Astrocyte (in vitro differentiated cells and primary cell): ENCODE data around the gene HSPG2. TPM values are rescaled to one million over a fixed set of nuclear protein-coding genes. Genes with fewer than 3 reads are reported as not detected.
A peak's percentile ranks its signal among the peaks of the same experiment; 100 is the strongest.

ENCODE experiments used
- DNase-seq: peaks from one replicate; pipeline ENCODE4 v3.0.0-alpha.2; 2010; ENCODE audit warnings: low read depth
- FAIRE-seq: peaks from 2 replicates; lab custom pipeline; 2011; peaks lifted over from hg19 to GRCh38; lab: Jason Lieb, UNC
- H2AFZ ChIP-seq: 2 replicates; pipeline ENCODE4 v1.6.0; 2012; ENCODE audit warnings: low read depth, low read length, inconsistent platforms
- H3K27ac ChIP-seq: 2 replicates; pipeline ENCODE4 v1.5.1; 2011; ENCODE audit warnings: low read depth, low read length, inconsistent platforms
- H3K27me3 ChIP-seq: 2 replicates; pipeline ENCODE4 v1.6.0; 2011; ENCODE audit warnings: low read length, inconsistent platforms; ENCODE audit not compliant: insufficient read depth
- H3K36me3 ChIP-seq: 2 replicates; pipeline ENCODE4 v1.5.1; 2011; ENCODE audit warnings: low read length, inconsistent platforms; ENCODE audit not compliant: insufficient read depth
- H3K4me1 ChIP-seq: 2 replicates; pipeline ENCODE4 v1.5.1; 2011; ENCODE audit warnings: low read length, inconsistent platforms; ENCODE audit not compliant: insufficient read depth
- H3K4me2 ChIP-seq: 2 replicates; pipeline ENCODE4 v1.6.0; 2012; ENCODE audit warnings: low read length, inconsistent platforms
- H3K4me3 ChIP-seq: 2 replicates; pipeline ENCODE4 v1.5.1; 2011; ENCODE audit warnings: low read depth, mild to moderate bottlenecking, low read length, inconsistent platforms; ENCODE audit not compliant: insufficient read depth
- H3K79me2 ChIP-seq: 2 replicates; pipeline ENCODE4 v1.6.0; 2012; ENCODE audit warnings: mild to moderate bottlenecking, low read length, inconsistent platforms; ENCODE audit not compliant: insufficient read depth
- H3K9ac ChIP-seq: 2 replicates; pipeline ENCODE4 v1.6.0; 2012; ENCODE audit warnings: mild to moderate bottlenecking, low read length, inconsistent platforms
- H3K9me3 ChIP-seq: 2 replicates; pipeline ENCODE4 v1.5.1; 2012; ENCODE audit warnings: low read depth, mild to moderate bottlenecking, low read length, inconsistent platforms; ENCODE audit not compliant: insufficient read depth
- H4K20me1 ChIP-seq: 2 replicates; pipeline ENCODE4 v1.6.0; 2012; ENCODE audit warnings: low read length, inconsistent platforms; ENCODE audit not compliant: insufficient read depth
- H3K27ac Mint-ChIP-seq: one replicate; pipeline ENCODE4 v1.8.0; 2021; ENCODE audit warnings: mild to moderate bottlenecking, mixed read lengths; ENCODE audit not compliant: unreplicated experiment
- H3K27me3 Mint-ChIP-seq: one replicate; pipeline ENCODE4 v1.8.0; 2021; ENCODE audit warnings: low read depth, mixed read lengths; ENCODE audit not compliant: unreplicated experiment
- H3K36me3 Mint-ChIP-seq: one replicate; pipeline ENCODE4 v1.8.0; 2021; ENCODE audit warnings: low read depth, mixed read lengths; ENCODE audit not compliant: unreplicated experiment
- H3K4me1 Mint-ChIP-seq: one replicate; pipeline ENCODE4 v1.8.0; 2021; ENCODE audit warnings: low read depth, mixed read lengths; ENCODE audit not compliant: unreplicated experiment
- H3K4me3 Mint-ChIP-seq: one replicate; pipeline ENCODE4 v1.8.0; 2021; ENCODE audit warnings: mild to moderate bottlenecking, moderate library complexity, mixed read lengths; ENCODE audit not compliant: unreplicated experiment
- H3K9me3 Mint-ChIP-seq: one replicate; pipeline ENCODE4 v1.8.0; 2021; ENCODE audit warnings: mild to moderate bottlenecking, mixed read lengths; ENCODE audit not compliant: unreplicated experiment
- EZH2 ChIP-seq: IDR thresholded peaks from 2 replicates; pipeline ENCODE4 v1.6.1; 2012; ENCODE audit warnings: mild to moderate bottlenecking, low read length, inconsistent platforms; ENCODE audit not compliant: insufficient read depth
- total RNA-seq: library from RNA; stranded (reverse); gene quantifications from 2 replicates; pipeline ENCODE4 v1.2.1, GENCODE V29; 2021
- TF ChIP-seq, protein P1 (sequence below): IDR thresholded peaks from 2 replicates; pipeline ENCODE4 v1.5.1; 2011; ENCODE audit warnings: low read depth, mild to moderate bottlenecking, inconsistent platforms, low read length, moderate library complexity; ENCODE audit not compliant: insufficient read depth

The HSPG2 gene
- total RNA-seq, 1 donor from 2014 or later = 249 TPM

DNA sequence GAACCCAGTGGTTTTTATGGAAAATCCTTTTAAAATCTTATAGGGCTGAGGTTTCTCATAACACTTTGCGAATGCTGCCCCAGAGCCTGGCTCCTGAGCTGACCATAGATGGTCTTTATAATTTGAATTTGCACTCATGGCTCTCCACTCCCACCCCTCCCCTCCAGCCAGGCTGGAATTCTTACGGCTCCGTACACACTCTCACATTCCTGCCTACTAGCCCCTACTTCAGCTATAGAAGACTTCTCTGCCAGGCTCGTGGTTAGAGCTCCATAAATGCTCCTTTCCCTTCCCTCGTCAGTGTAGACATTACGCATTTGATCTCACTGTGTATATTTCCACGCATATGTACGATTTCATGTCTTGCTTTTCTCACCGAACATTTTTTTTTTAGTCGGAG, 5.4 kb upstream of the HSPG2 start:
- no peaks in the 10 kb centered on the region for H3K27me3 ChIP-seq
- H3K4me3 Mint-ChIP-seq = no peak overlapping the region

DNA sequence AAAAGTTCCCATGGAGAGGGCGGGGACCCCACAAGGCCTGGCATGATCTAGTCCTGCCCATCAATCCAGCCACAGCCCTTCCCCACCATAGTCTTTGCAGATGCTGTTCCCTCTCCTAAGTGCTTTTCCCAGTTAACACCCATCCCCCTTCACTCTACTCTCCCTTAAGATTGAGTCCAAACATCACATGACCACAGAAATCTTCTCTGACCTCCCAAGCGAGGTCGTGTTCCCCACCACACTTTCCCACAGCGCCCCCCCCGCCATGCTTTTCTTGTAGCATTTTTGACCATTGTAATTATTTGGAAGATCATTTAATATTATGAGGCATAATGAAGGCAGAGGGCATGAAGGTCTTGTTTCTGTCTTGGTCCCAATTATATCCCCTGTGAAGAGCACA, 4.3 kb upstream of the HSPG2 start:
- no peak overlapping the region for H3K4me3 ChIP-seq
- H3K27ac Mint-ChIP-seq = peak overlapping the region; percentile 45
- TF ChIP-seq, protein P1, sequence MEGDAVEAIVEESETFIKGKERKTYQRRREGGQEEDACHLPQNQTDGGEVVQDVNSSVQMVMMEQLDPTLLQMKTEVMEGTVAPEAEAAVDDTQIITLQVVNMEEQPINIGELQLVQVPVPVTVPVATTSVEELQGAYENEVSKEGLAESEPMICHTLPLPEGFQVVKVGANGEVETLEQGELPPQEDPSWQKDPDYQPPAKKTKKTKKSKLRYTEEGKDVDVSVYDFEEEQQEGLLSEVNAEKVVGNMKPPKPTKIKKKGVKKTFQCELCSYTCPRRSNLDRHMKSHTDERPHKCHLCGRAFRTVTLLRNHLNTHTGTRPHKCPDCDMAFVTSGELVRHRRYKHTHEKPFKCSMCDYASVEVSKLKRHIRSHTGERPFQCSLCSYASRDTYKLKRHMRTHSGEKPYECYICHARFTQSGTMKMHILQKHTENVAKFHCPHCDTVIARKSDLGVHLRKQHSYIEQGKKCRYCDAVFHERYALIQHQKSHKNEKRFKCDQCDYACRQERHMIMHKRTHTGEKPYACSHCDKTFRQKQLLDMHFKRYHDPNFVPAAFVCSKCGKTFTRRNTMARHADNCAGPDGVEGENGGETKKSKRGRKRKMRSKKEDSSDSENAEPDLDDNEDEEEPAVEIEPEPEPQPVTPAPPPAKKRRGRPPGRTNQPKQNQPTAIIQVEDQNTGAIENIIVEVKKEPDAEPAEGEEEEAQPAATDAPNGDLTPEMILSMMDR = no peak
- no peak for TF ChIP-seq EZH2

More for the DNA sequence above, 5.4 kb upstream of the HSPG2 start:
- TF ChIP-seq EZH2 = no peak
- TF ChIP-seq, protein P1 = no peak
- Mint-ChIP-seq H3K4me1 (peaks cover 42% of the 10 kb centered on the region), H3K36me3 (no peaks in the 10 kb centered on the region), H3K27ac (peak overlapping the region; percentile 80), H3K9me3 (no peaks in the 10 kb centered on the region), H3K27me3 (no peaks in the 10 kb centered on the region)
- Histone ChIP-seq H3K79me2 (no peaks in the 10 kb centered on the region), H4K20me1 (no peaks in the 10 kb centered on the region), H3K36me3 (no peaks in the 10 kb centered on the region), H3K4me2 (peak overlapping the region; percentile 52), H2AFZ (no peak overlapping the region), H3K9me3 (no peaks in the 10 kb centered on the region), H3K4me1 (peaks cover 48% of the 10 kb centered on the region), H3K27ac (peak overlapping the region; percentile 16), H3K9ac (no peak overlapping the region), H3K4me3 (no peak overlapping the region)
- FAIRE-seq (no peak), DNase-seq (no peak)

DNA sequence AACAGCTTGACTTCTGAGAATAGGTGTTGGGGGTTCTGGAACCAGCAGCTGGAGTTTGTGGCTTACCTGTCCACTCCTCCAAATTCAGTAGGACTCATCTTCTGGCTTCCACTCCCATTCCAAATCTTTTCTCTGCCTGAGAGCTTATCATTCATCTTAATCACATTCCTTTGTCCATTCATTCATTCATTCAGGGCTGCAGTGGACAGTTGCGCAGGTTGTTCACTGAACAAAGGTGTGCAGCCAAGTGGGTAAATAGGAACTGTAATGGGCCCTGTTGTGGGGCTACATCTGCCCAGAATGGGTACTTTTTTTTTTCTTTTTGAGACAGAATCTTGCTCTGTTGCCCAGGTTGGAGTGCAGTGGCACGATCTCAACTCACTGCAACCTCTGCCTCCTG, 3.4 kb upstream of the HSPG2 start:
- Mint-ChIP-seq H3K9me3 (no peaks in the 10 kb centered on the region), H3K27me3 (no peaks in the 10 kb centered on the region), H3K4me3 (no peak overlapping the region), H3K36me3 (no peaks in the 10 kb centered on the region), H3K27ac (peak overlapping the region; percentile 87), H3K4me1 (peaks cover 45% of the 10 kb centered on the region)
- peak overlapping the region; percentile 60 for H3K4me2 ChIP-seq
- H3K79me2 ChIP-seq = peaks cover 13% of the 10 kb centered on the region
- TF ChIP-seq, protein P1 = no peak
- TF ChIP-seq EZH2 = no peak
- H2AFZ ChIP-seq = no peak overlapping the region
- peak overlapping the region; percentile 62 for H3K9ac ChIP-seq
- peak overlapping the region; percentile 90 for H3K27ac ChIP-seq
- DNase-seq (no peak), FAIRE-seq (no peak)
- no peak overlapping the region for H3K4me3 ChIP-seq
- H4K20me1 ChIP-seq = peaks cover 7% of the 10 kb centered on the region
- no peaks in the 10 kb centered on the region for H3K36me3 ChIP-seq
- no peaks in the 10 kb centered on the region for H3K9me3 ChIP-seq
- H3K27me3 ChIP-seq = no peaks in the 10 kb centered on the region
- H3K4me1 ChIP-seq = peaks cover 57% of the 10 kb centered on the region

More for the DNA sequence above, 4.3 kb upstream of the HSPG2 start:
- Histone ChIP-seq H3K9me3 (no peaks in the 10 kb centered on the region), H2AFZ (no peak overlapping the region), H3K4me1 (peaks cover 49% of the 10 kb centered on the region), H3K79me2 (peaks cover 4% of the 10 kb centered on the region), H3K27me3 (no peaks in the 10 kb centered on the region), H3K9ac (no peak overlapping the region), H4K20me1 (peaks cover 2% of the 10 kb centered on the region), H3K36me3 (no peaks in the 10 kb centered on the region), H3K27ac (no peak overlapping the region), H3K4me2 (no peak overlapping the region)
- Mint-ChIP-seq H3K36me3 (no peaks in the 10 kb centered on the region), H3K9me3 (no peaks in the 10 kb centered on the region), H3K4me1 (peaks cover 42% of the 10 kb centered on the region), H3K27me3 (no peaks in the 10 kb centered on the region), H3K4me3 (no peak overlapping the region)
- DNase-seq = no peak
- no peak for FAIRE-seq
